Natural killer cell treated with Interleukin-12 subunit alpha and Interleukin-12 subunit beta and Interleukin-15 and Interleukin-18, amount 100 ng/mL, for 72 hours (primary cell): ENCODE measurements around the gene CRYBB2. TPM values are rescaled to one million over a fixed set of nuclear protein-coding genes. Genes with fewer than 3 reads are reported as not detected.
"Not testable (repeated sequence)": the region's sequence is repeated elsewhere in the genome, so short reads cannot be mapped to it uniquely, and the experiment has no call there.

Source experiments
- ATAC-seq, 2 donors: fragments of 150-1000 bp; cut with Tn5 transposase in 1 of 2; sonication (Bioruptor Pico), chemical (Tn5 transposase) in 1 of 2; 2 replicates each; pipeline ENCODE4 v1.10.0; 2021
- DNase-seq: peaks from one replicate; pipeline ENCODE4 v3.0.0; 2022; ENCODE audit warnings: low spot score
- H3K27ac Mint-ChIP-seq, 2 donors: 1 replicate in 1 of 2; 2 replicates in 1 of 2; pipeline ENCODE4 v1.8.0; 2022; ENCODE audit warnings: mixed read lengths in 2 of 2, mild to moderate bottlenecking in 1 of 2, moderate library complexity in 1 of 2
- H3K27me3 Mint-ChIP-seq, 2 donors: 1 replicate in 1 of 2; 2 replicates in 1 of 2; pipeline ENCODE4 v1.8.0; 2022; ENCODE audit warnings: mixed read lengths in 2 of 2
- H3K36me3 Mint-ChIP-seq: one replicate; pipeline ENCODE4 v1.8.0; 2022; ENCODE audit warnings: mixed read lengths
- H3K4me1 Mint-ChIP-seq, 2 donors: 1 replicate in 1 of 2; 2 replicates in 1 of 2; pipeline ENCODE4 v1.8.0; 2022; ENCODE audit warnings: low read depth in 2 of 2, mixed read lengths in 2 of 2, mild to moderate bottlenecking in 1 of 2
- H3K4me3 Mint-ChIP-seq: one replicate; pipeline ENCODE4 v1.8.0; 2022; ENCODE audit warnings: mixed read lengths
- H3K9me3 Mint-ChIP-seq: 2 replicates; pipeline ENCODE4 v1.8.0; 2022; ENCODE audit warnings: mixed read lengths
- total RNA-seq, 2 donors: library from RNA; stranded (reverse); gene quantifications; one replicate each; pipeline ENCODE4 v1.2.3, GENCODE V29; 2022

Gene CRYBB2
- total RNA-seq, 2 donors from 2014 or later = not detected

- not testable (repeated sequence) for H3K4me3 Mint-ChIP-seq, H3K4me1 Mint-ChIP-seq, DNase-seq, H3K27me3 Mint-ChIP-seq, H3K27ac Mint-ChIP-seq, H3K9me3 Mint-ChIP-seq, ATAC-seq, H3K36me3 Mint-ChIP-seq
Measured at GRCh38 chr22:25204547-25204946, 14.9 kb upstream of the CRYBB2 start.

GRCh38 chr22:25205847-25206246 lies 13.6 kb upstream of the CRYBB2 start:
- Mint-ChIP-seq H3K27ac (no peak overlapping the region), H3K4me1 (no peaks in the 10 kb centered on the region), H3K9me3 (no peaks in the 10 kb centered on the region), H3K4me3 (no peak overlapping the region), H3K27me3 (peaks cover 0 to 4% of the 10 kb centered on the region in 2 donors), H3K36me3 (no peaks in the 10 kb centered on the region)
- ATAC-seq (no peak), DNase-seq (no peak)

- Mint-ChIP-seq H3K9me3 (no peaks in the 10 kb centered on the region), H3K4me1 (no peaks in the 10 kb centered on the region), H3K4me3 (no peak overlapping the region), H3K36me3 (no peaks in the 10 kb centered on the region), H3K27ac (no peak overlapping the region), H3K27me3 (peaks cover 0 to 7% of the 10 kb centered on the region in 2 donors)
- DNase-seq = no peak
- no peak for ATAC-seq
Measured at GRCh38 chr22:25206998-25207397, 12.4 kb upstream of the CRYBB2 start.

GRCh38 chr22:25207553-25208157 lies 11.8 kb upstream of the CRYBB2 start:
- H3K9me3 Mint-ChIP-seq = no peaks in the 10 kb centered on the region
- ATAC-seq (no peak), DNase-seq (no peak)
- H3K27ac Mint-ChIP-seq = no peak overlapping the region
- H3K36me3 Mint-ChIP-seq = no peaks in the 10 kb centered on the region
- H3K4me3 Mint-ChIP-seq = no peak overlapping the region
- H3K27me3 Mint-ChIP-seq = peaks cover 0 to 11% of the 10 kb centered on the region in 2 donors
- H3K4me1 Mint-ChIP-seq = no peaks in the 10 kb centered on the region

- Mint-ChIP-seq H3K4me3 (no peak overlapping the region), H3K4me1 (no peaks in the 10 kb centered on the region)
Measured at GRCh38 chr22:25208328-25208727, 11.1 kb upstream of the CRYBB2 start.

GRCh38 chr22:25208743-25209505 lies 10.5 kb upstream of the CRYBB2 start:
- ATAC-seq = no peak
- H3K27ac Mint-ChIP-seq = no peak overlapping the region
- H3K36me3 Mint-ChIP-seq = no peaks in the 10 kb centered on the region
- H3K9me3 Mint-ChIP-seq = no peaks in the 10 kb centered on the region
- no peak overlapping the region for H3K4me3 Mint-ChIP-seq
- no peak for DNase-seq
- peaks cover 5 to 11% of the 10 kb centered on the region in 2 donors for H3K27me3 Mint-ChIP-seq
- H3K4me1 Mint-ChIP-seq = no peaks in the 10 kb centered on the region

More at GRCh38 chr22:25208328-25208727, 11.1 kb upstream of the CRYBB2 start:
- Mint-ChIP-seq H3K9me3 (no peaks in the 10 kb centered on the region), H3K36me3 (no peaks in the 10 kb centered on the region), H3K27me3 (peaks cover 0 to 11% of the 10 kb centered on the region in 2 donors), H3K27ac (no peak overlapping the region)
- ATAC-seq = no peak
- no peak for DNase-seq

GRCh38 chr22:25210793-25211192 lies 8.6 kb upstream of the CRYBB2 start:
- Mint-ChIP-seq H3K9me3 (no peaks in the 10 kb centered on the region), H3K4me1 (no peaks in the 10 kb centered on the region), H3K4me3 (no peak overlapping the region), H3K27ac (no peak overlapping the region), H3K36me3 (no peaks in the 10 kb centered on the region), H3K27me3 (peaks cover 6 to 11% of the 10 kb centered on the region in 2 donors)
- no peak for DNase-seq
- ATAC-seq = no peak

GRCh38 chr22:25212337-25212736 lies 7.1 kb upstream of the CRYBB2 start:
- ATAC-seq (no peak), DNase-seq (no peak)
- no peak overlapping the region for H3K4me3 Mint-ChIP-seq
- no peak overlapping the region for H3K27ac Mint-ChIP-seq
- peaks cover 14 to 17% of the 10 kb centered on the region in 2 donors for H3K27me3 Mint-ChIP-seq
- H3K36me3 Mint-ChIP-seq = no peaks in the 10 kb centered on the region
- no peaks in the 10 kb centered on the region for H3K4me1 Mint-ChIP-seq
- H3K9me3 Mint-ChIP-seq = no peaks in the 10 kb centered on the region

GRCh38 chr22:25213221-25213620 lies 6.2 kb upstream of the CRYBB2 start:
- ATAC-seq = no peak
- H3K27me3 Mint-ChIP-seq = peaks cover 14 to 16% of the 10 kb centered on the region in 2 donors
- DNase-seq = no peak
- H3K27ac Mint-ChIP-seq = no peak overlapping the region
- H3K9me3 Mint-ChIP-seq = no peaks in the 10 kb centered on the region
- H3K4me1 Mint-ChIP-seq = no peaks in the 10 kb centered on the region
- H3K36me3 Mint-ChIP-seq = no peaks in the 10 kb centered on the region
- H3K4me3 Mint-ChIP-seq = no peak overlapping the region

- Mint-ChIP-seq H3K36me3 (no peaks in the 10 kb centered on the region), H3K27ac (no peak overlapping the region), H3K27me3 (peaks cover 21 to 24% of the 10 kb centered on the region in 2 donors), H3K9me3 (no peaks in the 10 kb centered on the region), H3K4me1 (no peaks in the 10 kb centered on the region), H3K4me3 (no peak overlapping the region)
- DNase-seq = no peak
- ATAC-seq = no peak
Measured at GRCh38 chr22:25216230-25216629, 3.2 kb upstream of the CRYBB2 start.

GRCh38 chr22:25219948-25220442 lies 556 bp downstream of the CRYBB2 start:
- Mint-ChIP-seq H3K27me3 (peaks cover 28 to 30% of the 10 kb centered on the region in 2 donors), H3K4me1 (no peaks in the 10 kb centered on the region), H3K4me3 (no peak overlapping the region), H3K36me3 (no peaks in the 10 kb centered on the region), H3K27ac (no peak overlapping the region), H3K9me3 (no peaks in the 10 kb centered on the region)
- no peak for DNase-seq
- ATAC-seq = no peak

- H3K4me3 Mint-ChIP-seq = no peak overlapping the region
- H3K9me3 Mint-ChIP-seq = no peaks in the 10 kb centered on the region
- ATAC-seq = no peak
- H3K4me1 Mint-ChIP-seq = no peaks in the 10 kb centered on the region
- DNase-seq = no peak
- peaks cover 22 to 24% of the 10 kb centered on the region in 2 donors for H3K27me3 Mint-ChIP-seq
- H3K36me3 Mint-ChIP-seq = no peaks in the 10 kb centered on the region
- H3K27ac Mint-ChIP-seq = no peak overlapping the region
Measured at GRCh38 chr22:25221790-25222189, 2.4 kb downstream of the CRYBB2 start.

- Mint-ChIP-seq H3K27ac (no peak overlapping the region), H3K4me1 (no peaks in the 10 kb centered on the region), H3K36me3 (no peaks in the 10 kb centered on the region), H3K27me3 (peaks cover 18 to 22% of the 10 kb centered on the region in 2 donors), H3K4me3 (no peak overlapping the region), H3K9me3 (no peaks in the 10 kb centered on the region)
- ATAC-seq (no peak), DNase-seq (no peak)
Measured at GRCh38 chr22:25223269-25223850, 3.9 kb downstream of the CRYBB2 start.

GRCh38 chr22:25228822-25229221 lies 9.4 kb downstream of the CRYBB2 start:
- H3K27me3 Mint-ChIP-seq = peaks cover 13 to 15% of the 10 kb centered on the region in 2 donors
- no peaks in the 10 kb centered on the region for H3K36me3 Mint-ChIP-seq
- no peak overlapping the region for H3K4me3 Mint-ChIP-seq
- H3K27ac Mint-ChIP-seq = no peak overlapping the region
- no peaks in the 10 kb centered on the region for H3K4me1 Mint-ChIP-seq
- ATAC-seq = no peak
- DNase-seq = no peak
- no peaks in the 10 kb centered on the region for H3K9me3 Mint-ChIP-seq
